MCF 10A (cell line): Measurements from ENCODE around the gene GGCT. TPM values are rescaled to one million over a fixed set of nuclear protein-coding genes. Genes with fewer than 3 reads are reported as not detected.

ENCODE experiments used
- Bru-seq: library from RNA; stranded (reverse); fragments of 400-500 nt; gene quantifications from one replicate; lab custom pipeline; 2021; lab: Mats Ljungman, UMichigan
- BruChase-seq, 2 experiments: library from RNA; stranded (reverse); fragments of 400-500 nt; gene quantifications; one replicate each; lab custom pipeline; 2021; lab: Mats Ljungman, UMichigan
- BruUV-seq: library from RNA; stranded (reverse); fragments of 400-500 nt; replicated peaks from 2 replicates; lab custom pipeline; 2021; lab: Mats Ljungman, UMichigan
- CTCF ChIA-PET: fragments of 300-600 bp; sonication (Branson Sonifier 250); formaldehyde crosslinking; extraction: SDS; loops from one replicate; lab custom pipeline; 2021; ENCODE audit warnings: antibody characterized with exemption, inconsistent platforms; lab: Yijun Ruan, JAX
- POLR2A ChIA-PET: fragments of 300-600, 350-650 bp; sonication (Branson Sonifier 250); formaldehyde crosslinking; extraction: SDS; loops from one replicate; lab custom pipeline; 2020; ENCODE audit warnings: antibody characterized with exemption, inconsistent platforms; lab: Yijun Ruan, JAX
- DNase-seq: peaks from one replicate; pipeline ENCODE4 v3.0.0-alpha.2; 2018; ENCODE audit not compliant: unreplicated experiment
- H3K27ac Mint-ChIP-seq: one replicate; pipeline ENCODE4 v1.8.0; 2022; ENCODE audit warnings: mild to moderate bottlenecking, low read depth, mixed read lengths; ENCODE audit not compliant: unreplicated experiment
- H3K27me3 Mint-ChIP-seq: one replicate; pipeline ENCODE4 v1.8.0; 2022; ENCODE audit warnings: mixed read lengths; ENCODE audit not compliant: insufficient read depth, unreplicated experiment
- H3K36me3 Mint-ChIP-seq: one replicate; pipeline ENCODE4 v1.8.0; 2022; ENCODE audit warnings: mild to moderate bottlenecking, moderate library complexity, mixed read lengths; ENCODE audit not compliant: insufficient read depth, unreplicated experiment
- H3K4me1 Mint-ChIP-seq: one replicate; pipeline ENCODE4 v1.8.0; 2022; ENCODE audit warnings: mixed read lengths; ENCODE audit not compliant: insufficient read depth, unreplicated experiment
- H3K4me3 Mint-ChIP-seq: one replicate; pipeline ENCODE4 v1.8.0; 2022; ENCODE audit warnings: mild to moderate bottlenecking, moderate library complexity, mixed read lengths; ENCODE audit not compliant: unreplicated experiment
- H3K9me3 Mint-ChIP-seq: one replicate; pipeline ENCODE4 v1.8.0; 2022; ENCODE audit warnings: mixed read lengths; ENCODE audit not compliant: unreplicated experiment
- CTCF ChIP-seq: fragments of 200-600 bp; IDR thresholded peaks from one replicate; pipeline ENCODE4 v1.8.0; 2022; ENCODE audit warnings: antibody characterized with exemption, mild to moderate bottlenecking; ENCODE audit not compliant: unreplicated experiment
- intact Hi-C: fragments of 100-400 bp; cut with micrococcal nuclease; formaldehyde crosslinking; loops from 2 replicates; pipeline ENCODE4 v1.14.1; 2022
- long read RNA-seq: library from polyadenylated mRNA; stranded (forward); transcript quantifications from one replicate; pipeline ENCODE4 v2.0.0, GENCODE V29; 2022
- total RNA-seq: library from RNA; stranded (reverse); gene quantifications from 2 replicates; pipeline ENCODE4 v1.2.3, GENCODE V29; 2022

The GGCT gene
- total RNA-seq, result 48.3 and 64.8 TPM in 2 replicates
- percentile 85 among the genes with signal in this experiment for Bru-seq, nascent RNA
- BruChase-seq, experiment 1, labeled RNA remaining after a 6-hour chase, result percentile 97 among the genes with signal in this experiment
- BruChase-seq, experiment 2, labeled RNA remaining after a 2-hour chase, result percentile 94 among the genes with signal in this experiment
- long read RNA-seq, transcript GGCT-207 (3 exons, 1,012 nt), result minor isoform, 26 of 125 reads
- long read RNA-seq, transcript GGCT-202 (4 exons, 1,173 nt), result major isoform, 91 of 125 reads
- long read RNA-seq, partial matches to known transcripts, result 2 of 125 reads
- long read RNA-seq, other reads (novel, unspliced or antisense), result 2 of 125 reads

- POLR2A ChIA-PET, result interaction anchor here (0.6 to 2.3 kb wide), 17 partner anchors 10 to 340 kb away, joined by 3 to 14 read pairs (median 4); partner anchors contain the start of gene NOD1
- peaks cover 17% of the 10 kb centered on the region for H3K36me3 Mint-ChIP-seq
- CTCF ChIA-PET, result interaction anchor here (0.6 to 9.1 kb wide), 4 partner anchors 9 to 1855 kb away, joined by 3 to 150 read pairs (median 4); no protein-coding TSS in a partner anchor
- H3K27ac Mint-ChIP-seq, result peak within 1 kb of the TSS; percentile 77
- intact Hi-C loops, result loop anchor here (1.0 to 5.0 kb wide), 3 partner anchors 25 to 340 kb away; partner anchors contain the start of gene ZNRF2
- H3K4me1 Mint-ChIP-seq, result peaks cover 30% of the 10 kb centered on the region
- no peak for TF ChIP-seq CTCF
- BruUV-seq, result no TSS peak
- peak within 1 kb of the TSS; percentile 83 for H3K4me3 Mint-ChIP-seq
- no peaks in the 10 kb centered on the region for H3K27me3 Mint-ChIP-seq
- no peaks in the 10 kb centered on the region for H3K9me3 Mint-ChIP-seq
- peak; percentile 99 for DNase-seq
Observed at GRCh38 chr7:30504301-30505173, at the start of gene GGCT. Gene GGCT, minus strand, starts transcription at chr7:30504829. Its CDS starts 120 bp downstream, at chr7:30504709.

GRCh38 chr7:30553546-30553945 lies 48.9 kb upstream of the GGCT start:
- Mint-ChIP-seq H3K4me1 (peaks cover 31% of the 10 kb centered on the region), H3K27ac (no peak overlapping the region), H3K4me3 (no peak overlapping the region), H3K9me3 (no peaks in the 10 kb centered on the region), H3K27me3 (no peaks in the 10 kb centered on the region), H3K36me3 (peaks cover 9% of the 10 kb centered on the region)
- no peak for TF ChIP-seq CTCF
- no TSS peak for BruUV-seq
- ChIA-PET POLR2A (interaction anchor here (8.5 kb wide), 1 partner anchor 10 kb away, joined by 90 read pairs; no protein-coding TSS in a partner anchor), CTCF (interaction anchor here (14.8 kb wide), 1 partner anchor 13 kb away, joined by 434 read pairs; no protein-coding TSS in a partner anchor)
- no peak for DNase-seq
- intact Hi-C loops, result no loop called here

GRCh38 chr7:30553141-30553540 lies 48.5 kb upstream of the GGCT start:
- Mint-ChIP-seq H3K4me1 (peaks cover 32% of the 10 kb centered on the region), H3K4me3 (no peak overlapping the region), H3K9me3 (no peaks in the 10 kb centered on the region), H3K27me3 (no peaks in the 10 kb centered on the region), H3K36me3 (peaks cover 9% of the 10 kb centered on the region), H3K27ac (no peak overlapping the region)
- ChIA-PET POLR2A (interaction anchor here (8.5 kb wide), 1 partner anchor 10 kb away, joined by 90 read pairs; no protein-coding TSS in a partner anchor), CTCF (interaction anchor here (14.8 kb wide), 1 partner anchor 13 kb away, joined by 434 read pairs; no protein-coding TSS in a partner anchor)
- no peak for TF ChIP-seq CTCF
- intact Hi-C loops, result no loop called here
- no peak for DNase-seq
- BruUV-seq, result no TSS peak
